Inflammatory macrophage treated with lipopolysaccharide for 1 hour (primary cell): ENCODE measurements around the gene SLC17A9.
"Not testable (repeated sequence)": the region's sequence is repeated elsewhere in the genome, so short reads cannot be mapped to it uniquely, and the experiment has no call there.

Experiments
- DNase-seq, 2 donors: peaks; one replicate each; pipeline ENCODE4 v3.0.0-alpha.2; 2020 to 2022

The SLC17A9 gene

DNA sequence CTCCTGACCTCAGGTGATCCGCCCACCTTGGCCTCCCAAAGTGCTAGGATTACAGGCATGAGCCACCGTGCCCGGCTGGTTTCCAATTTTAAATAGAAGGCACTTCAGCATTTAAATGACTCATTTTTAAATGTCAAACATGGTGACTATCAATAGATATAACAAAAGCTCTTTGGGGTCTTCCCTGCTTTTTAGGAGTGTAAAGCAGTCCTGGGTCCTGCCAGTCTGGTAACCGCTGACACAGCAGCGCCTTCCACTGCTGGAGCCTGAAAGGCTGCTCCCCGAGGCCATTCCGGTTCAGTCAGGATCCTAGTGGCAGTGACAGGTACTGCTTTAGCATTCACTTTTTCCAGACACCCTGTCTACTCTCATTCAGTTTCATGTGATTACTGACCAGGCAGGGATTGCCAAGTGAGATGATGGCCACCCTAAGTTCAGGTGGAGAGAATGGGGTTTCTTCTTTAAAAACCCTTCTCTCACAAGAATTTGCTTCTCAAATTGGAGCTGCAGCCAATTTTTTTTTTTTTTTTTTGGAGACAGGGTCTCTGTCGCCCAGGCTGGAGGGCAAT is 31.3 kb upstream of the SLC17A9 start:
- peak; percentile 49 to 74 for DNase-seq

GRCh38 chr20:62922451-62922921 is 30.0 kb upstream of the SLC17A9 start:
- no peak for DNase-seq

GRCh38 chr20:62923059-62923668 is 29.3 kb upstream of the SLC17A9 start:
- not testable (repeated sequence) for DNase-seq

GRCh38 chr20:62923669-62924441 is 28.7 kb upstream of the SLC17A9 start:
- no peak for DNase-seq

DNA sequence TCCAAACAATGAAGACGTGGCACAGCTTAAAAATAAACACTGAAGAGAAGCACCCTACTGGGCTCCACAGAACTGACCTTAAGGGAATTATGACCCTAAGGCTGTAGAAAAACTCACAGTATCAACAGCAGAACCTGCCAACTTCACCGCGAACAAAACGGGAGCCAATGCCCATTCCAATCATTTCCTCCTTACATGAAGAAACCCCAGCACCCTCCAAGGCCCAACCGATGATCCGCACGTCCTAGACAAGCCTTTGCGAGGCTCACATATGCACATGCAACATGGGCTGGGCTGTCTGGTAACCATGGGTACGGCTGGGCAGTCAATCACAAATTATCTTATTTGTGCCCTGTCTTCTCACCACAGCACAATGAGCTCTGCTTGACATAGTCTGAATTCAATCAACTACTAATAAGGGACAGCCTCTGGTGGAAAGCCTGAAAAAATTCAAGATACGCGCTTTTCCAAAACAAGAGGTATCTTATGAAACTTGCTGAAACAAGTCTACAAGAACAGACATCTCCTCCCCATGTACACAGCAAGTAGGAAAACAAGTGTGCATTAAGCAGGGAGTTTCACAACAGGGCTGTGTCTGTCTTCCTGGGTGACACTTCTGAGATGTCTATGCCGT is 27.9 kb upstream of the SLC17A9 start:
- no peak for DNase-seq

- DNase-seq = no peak
These were observed 27.5 kb upstream of the SLC17A9 start for GRCh38 chr20:62925076-62925419.

DNA sequence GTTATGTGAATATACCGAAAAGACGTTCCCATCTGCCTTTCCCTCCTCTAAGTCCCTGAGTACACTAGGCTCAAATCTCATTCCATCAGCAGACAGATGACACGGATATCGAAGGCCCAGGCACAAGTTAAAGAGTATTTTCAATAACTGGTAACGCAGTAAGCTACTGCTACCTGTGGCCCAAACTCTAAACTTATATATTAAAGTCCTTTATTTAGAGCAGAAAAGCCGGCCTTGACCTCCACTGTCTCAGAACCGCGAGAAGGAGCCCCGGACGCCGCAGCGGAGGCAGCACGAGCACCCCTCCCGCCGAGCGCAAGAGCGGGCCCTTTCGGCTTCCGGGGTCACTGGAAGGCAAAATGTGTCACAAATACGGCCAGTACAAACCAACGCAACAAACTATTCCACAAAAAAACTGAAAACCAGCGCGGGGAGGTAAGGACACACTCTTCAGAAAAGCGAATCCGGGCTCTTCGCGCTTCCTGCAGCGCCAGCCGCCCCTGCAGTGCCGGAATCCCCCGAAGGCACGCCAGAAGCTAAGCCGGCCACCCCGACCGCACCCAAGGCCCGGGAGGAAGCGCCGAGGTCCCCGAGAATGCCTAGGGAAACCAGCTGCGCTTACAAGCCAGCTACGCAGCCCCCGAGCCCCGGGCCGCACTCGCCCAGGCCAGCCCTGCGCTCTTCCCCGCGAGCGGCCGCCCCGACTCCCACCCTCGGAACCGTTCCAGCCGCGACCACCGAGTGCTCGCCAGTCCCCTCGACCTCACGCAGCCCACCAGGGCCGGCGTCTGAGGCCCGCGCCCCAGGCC is 26.9 kb upstream of the SLC17A9 start:
- peak; percentile 69 to 78 for DNase-seq

DNA sequence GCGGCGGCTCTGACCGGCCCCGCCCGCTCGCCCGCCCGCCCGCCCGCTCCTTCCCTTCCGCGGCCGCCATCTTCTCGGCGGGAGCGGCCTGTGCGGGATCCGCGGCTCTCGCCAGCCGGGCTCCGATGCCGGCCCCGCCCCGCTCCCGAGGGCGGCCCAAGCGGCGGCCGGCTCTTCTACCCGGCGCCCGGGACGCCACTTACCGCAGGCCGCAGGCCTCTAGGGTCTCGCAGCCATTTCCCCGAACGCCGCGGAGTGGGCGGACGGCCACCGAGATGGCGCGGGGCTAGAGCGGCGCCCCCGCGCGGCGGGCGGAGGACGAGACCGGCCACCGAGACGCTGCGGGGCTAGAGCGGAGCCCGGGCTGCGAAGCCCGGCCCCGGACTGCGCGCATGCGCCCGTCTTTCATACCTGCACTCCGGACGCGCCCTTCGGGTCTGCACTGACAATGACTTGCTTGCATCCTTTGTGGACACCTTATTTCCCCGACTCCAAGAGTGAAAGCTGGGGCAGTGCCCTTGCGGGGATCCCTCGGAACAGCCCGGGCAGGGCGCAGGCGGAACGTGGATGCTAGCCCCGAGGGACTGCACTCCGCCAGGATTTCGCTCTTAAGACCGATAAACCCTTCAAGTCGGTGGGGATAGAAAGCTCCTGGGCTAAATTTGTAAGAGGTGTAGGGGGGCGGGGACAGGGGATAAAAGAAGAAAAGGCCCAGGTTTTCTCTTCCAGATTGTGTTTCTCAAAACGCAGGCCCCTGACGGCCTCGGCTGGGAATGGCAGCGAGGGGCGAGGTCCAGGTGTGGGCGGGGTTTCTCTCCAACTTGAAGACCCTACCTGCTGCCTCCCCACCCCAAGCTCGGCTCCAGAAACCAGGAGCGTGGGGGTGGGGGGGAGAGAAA is 26.0 kb upstream of the SLC17A9 start, which contains the start of gene DIDO1:
TSS of gene DIDO1 (minus strand) at position 277 of the 899 bp plus-strand sequence.
- peak; percentile 76 to 86 for DNase-seq

- no peak for DNase-seq
These were observed 25.3 kb upstream of the SLC17A9 start for GRCh38 chr20:62927128-62927705.

- DNase-seq = no peak
These were observed 24.1 kb upstream of the SLC17A9 start for GRCh38 chr20:62928246-62928939.

- peak; percentile 44 to 55 for DNase-seq
These were observed 23.4 kb upstream of the SLC17A9 start for GRCh38 chr20:62929051-62929538.

DNA sequence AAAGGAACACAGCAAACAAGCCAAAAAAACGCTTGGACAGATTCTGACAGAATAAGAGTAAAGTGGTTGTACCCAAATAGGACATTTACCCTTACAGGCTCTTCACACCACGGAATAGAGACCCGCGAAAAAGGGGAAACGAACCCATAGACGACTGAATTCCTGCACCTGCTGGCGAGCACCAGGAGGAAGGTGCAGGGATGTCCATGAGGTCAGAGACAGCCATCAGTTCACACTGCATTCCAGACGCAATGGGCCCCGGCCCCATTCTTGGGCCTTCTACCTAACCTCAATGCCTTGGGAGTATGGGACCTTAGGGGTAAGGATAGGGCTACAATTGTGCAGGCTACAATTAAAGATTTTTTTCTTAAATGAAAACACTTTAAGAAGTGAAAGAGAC is 21.0 kb upstream of the SLC17A9 start:
- DNase-seq = no peak

GRCh38 chr20:62933966-62934365 is 18.5 kb upstream of the SLC17A9 start:
- DNase-seq = no peak

- DNase-seq = no peak
These were observed 17.1 kb upstream of the SLC17A9 start for GRCh38 chr20:62935204-62935967.

DNA sequence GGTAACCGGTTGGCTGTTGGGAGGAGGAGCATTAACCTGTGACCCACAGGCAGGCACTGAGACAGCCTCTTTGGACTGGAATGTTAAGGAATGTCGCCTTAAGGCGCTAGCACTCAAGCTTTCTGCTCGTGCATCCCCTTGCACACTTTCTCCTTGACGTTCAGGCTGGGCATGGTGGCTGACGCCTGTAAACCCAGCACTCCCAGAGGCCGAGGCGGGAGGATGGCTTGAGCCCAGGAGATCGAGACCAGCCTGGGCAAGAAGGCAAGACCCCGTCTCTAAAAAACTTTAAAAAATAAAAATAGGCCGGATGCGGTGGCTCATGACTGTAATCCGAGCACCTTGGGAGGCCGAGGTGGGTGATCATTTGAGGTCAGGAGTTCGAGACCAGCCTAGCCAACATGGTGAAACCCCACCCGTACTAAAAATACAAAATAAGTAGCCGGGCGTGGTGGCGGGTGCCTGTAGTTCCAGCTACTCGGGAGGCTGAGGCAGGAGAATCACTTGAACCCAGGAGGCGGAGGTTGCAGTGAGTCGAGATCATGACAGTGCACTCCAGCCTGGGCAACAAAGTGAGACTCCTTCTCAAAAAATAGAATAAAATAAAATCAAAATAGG is 16.4 kb upstream of the SLC17A9 start:
- DNase-seq = no peak

GRCh38 chr20:62937268-62938104 is 15.0 kb upstream of the SLC17A9 start:
- peak; percentile 93 to 98 for DNase-seq

DNA sequence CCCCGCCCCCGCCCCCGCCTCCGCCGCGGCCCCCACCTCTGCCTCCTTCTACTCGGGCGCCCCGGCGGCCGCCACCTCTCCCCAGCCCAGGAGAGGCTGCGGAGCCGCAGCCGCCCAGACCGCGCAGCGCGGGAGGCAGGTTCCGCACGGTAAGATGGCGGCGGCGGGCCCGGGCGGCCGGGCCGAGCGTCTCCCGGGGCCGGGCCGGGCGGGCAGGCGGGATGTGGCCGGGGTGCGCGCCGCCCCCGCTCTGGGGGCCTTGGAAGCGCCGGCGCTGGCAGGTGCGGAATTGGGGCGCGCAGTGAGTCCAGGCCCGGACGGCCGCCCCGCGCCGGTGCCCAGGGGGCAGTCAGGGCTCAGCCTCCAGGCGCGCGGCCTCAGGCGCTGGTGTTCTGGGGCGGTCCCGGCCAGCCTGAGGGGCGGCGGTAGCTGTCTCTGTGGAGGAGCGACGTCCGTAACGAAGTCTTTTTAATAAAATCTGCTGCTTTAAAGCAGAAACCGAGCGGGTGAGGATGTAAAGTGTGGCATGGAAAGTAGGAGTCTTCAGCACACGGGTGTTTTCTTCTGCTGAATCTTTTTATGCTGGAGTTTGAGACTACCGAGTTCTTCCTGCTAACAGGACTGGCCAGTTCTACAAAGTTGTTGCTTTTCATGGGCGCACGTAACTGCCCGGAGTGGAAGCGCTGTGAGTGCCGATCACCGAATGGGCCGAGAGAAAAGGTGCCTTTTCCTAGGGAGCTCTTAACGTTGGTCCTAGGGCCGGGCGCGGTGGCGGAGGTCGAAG is 14.2 kb upstream of the SLC17A9 start, which contains the start of gene GID8:
TSS of gene GID8 (plus strand) at position 43 of the 784 bp plus-strand sequence. CDS start 3,356 bp downstream, outside the sequence.
- DNase-seq = peak; percentile 47 to 56
